Activated T-cell treated with anti-CD3 and anti-CD28 coated beads for 1 hour (primary cell): Measurements from ENCODE around the gene TNIP1.

Experiments used
- DNase-seq: peaks from one replicate; pipeline ENCODE4 v3.0.0-alpha.2; 2020; ENCODE audit warnings: low read depth

Gene TNIP1

GRCh38 chr5:151083081-151083676 lies 2.3 kb upstream of the TNIP1 start:
- DNase-seq, result peak; percentile 33

DNA sequence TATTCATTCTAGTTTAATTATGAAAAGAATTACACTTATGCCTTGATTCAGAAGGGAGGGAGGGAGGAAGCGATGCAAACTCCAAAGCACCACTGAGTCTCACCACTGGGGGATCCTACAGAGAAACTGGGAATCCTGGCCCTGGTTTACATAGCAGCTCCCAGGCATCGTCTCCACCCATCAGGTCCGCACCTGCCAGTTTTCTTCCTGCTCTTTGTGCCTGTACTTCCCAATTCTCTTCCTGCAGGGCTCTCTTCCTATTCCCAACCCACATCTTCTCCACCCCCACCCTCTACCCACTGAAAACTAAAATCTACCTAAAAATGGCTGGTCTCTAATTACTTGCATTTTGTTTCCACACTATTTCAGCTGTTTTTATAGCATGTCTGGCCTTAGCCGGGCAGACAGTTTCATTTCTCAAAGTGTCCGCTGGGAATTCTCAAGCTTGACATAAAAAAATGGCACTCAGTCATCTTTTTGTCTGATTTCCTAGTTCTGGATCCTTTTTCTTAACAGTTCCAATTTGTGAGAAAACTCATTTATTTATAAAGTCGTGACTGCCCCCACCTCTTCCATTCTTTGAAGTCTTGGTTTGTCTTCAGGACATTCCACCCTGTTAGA lies 1.6 kb upstream of the TNIP1 start:
- DNase-seq, result no peak

- no peak for DNase-seq
These were observed 822 bp upstream of the TNIP1 start for GRCh38 chr5:151081431-151082281.

DNA sequence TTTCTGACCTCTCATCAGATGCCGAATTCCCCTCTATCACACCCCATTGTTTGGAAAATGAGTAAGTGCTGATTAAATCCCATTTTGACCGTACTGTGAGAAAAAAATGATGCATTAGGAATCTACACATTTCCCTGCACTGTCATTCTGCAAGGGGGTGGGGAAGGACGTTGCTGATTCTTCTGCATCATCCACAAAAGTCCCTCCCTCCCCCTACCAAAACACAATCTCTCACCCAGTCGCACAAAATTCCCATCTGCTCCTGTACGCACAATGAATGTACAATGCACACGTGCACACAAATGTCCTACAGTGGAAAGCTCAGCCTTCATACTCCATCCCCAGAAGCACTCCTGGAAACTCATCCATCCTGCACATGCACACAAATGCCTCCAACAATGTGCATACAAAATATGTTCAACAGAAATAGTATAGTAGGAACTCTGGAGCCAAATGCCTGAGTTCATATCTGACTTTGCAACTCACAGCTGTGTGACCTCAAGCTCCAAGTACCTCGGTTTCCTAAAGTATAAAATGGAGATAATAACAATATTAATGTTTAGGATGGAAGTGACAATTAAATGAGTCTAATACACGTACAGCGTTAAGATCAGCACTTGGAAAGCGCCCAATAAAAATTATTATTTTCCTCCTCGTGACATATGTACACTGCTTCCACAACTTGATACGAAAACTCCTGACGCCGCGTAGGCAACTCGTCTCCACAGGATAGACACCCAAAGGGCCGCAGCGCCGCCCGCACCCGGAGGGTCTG lies 809 bp downstream of the TNIP1 start:
- DNase-seq, result no peak

- peak; percentile 41 for DNase-seq
These were observed 2.2 kb downstream of the TNIP1 start for GRCh38 chr5:151078490-151079262.

DNA sequence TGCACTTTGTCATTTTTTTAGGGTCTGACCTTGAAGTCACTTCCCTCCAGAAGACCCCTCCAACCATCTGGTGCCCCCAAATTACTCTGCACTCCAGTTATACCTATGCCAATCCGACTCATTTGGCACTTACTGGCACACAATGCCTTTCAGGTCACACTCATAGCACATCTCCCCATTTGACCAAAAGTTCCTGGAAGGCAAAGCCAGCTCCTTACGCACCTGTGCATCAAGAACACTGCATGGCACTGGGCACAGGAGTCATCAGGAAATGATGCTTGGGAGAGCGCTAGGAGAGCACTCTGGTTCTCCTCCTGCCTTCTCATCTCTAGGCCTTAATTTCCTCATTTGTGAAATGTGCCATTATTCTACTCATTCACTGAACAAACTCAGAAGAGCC lies 2.9 kb downstream of the TNIP1 start:
- no peak for DNase-seq

DNA sequence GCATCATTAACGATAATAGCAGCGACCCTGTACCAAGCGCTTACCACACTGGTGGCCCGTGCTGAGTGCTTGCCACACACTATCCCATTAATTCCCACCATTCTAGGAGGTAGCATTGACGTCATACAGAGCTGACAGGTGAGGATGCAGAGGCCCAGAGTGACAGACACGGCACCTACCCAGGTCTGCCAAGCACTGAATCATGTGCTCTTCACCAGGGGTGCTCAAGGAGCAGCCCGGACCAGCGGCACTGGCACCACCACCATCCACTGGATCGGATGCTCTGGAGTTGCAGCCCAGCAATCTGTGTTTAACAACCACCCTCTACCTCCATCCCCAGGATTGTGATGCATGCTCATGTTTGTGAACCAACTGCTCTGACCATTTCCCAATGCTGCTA lies 3.4 kb downstream of the TNIP1 start:
- no peak for DNase-seq

DNA sequence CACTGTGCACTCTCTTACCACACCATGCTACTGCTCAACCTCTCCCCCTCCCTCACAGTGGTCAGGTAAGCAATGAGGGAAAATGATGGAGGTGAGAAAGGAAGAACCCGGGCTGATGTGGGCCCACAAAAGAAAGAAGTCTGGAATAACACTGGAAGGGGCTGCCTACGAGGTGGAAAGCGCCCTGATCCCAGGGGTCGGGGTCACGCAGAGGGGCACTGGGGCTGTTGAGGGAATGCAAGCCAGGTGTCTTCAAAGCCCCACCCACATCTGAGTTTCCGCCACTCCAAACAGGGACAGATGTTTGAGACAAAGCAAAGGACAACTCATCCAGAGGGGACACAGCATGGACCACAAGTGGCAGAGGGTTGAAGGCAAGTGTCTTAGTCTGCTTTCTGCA lies 4.2 kb downstream of the TNIP1 start:
- DNase-seq, result no peak

- no peak for DNase-seq
These were observed 5.0 kb downstream of the TNIP1 start for GRCh38 chr5:151075698-151076331.

DNA sequence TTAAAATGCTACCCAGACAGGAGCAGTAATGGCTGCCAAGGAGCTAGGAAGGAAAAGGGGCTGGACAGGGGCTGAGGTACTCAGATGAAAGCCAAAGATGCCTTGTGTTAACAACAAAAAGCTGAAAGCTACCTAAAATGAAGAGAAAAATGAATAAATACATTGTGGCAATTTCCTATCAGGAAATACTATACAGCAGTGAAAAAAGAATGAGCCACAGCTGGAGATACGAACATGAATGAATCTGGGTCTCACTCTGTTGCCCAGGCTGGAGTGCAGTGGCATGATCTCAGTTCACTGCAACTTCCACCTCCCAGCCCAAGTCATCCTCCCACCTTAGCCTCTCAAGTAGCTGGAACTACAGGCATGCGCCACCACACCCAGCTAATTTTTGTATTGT lies 6.3 kb downstream of the TNIP1 start:
- DNase-seq, result no peak

- DNase-seq, result no peak
These were observed 7.6 kb downstream of the TNIP1 start for GRCh38 chr5:151073280-151073679.

DNA sequence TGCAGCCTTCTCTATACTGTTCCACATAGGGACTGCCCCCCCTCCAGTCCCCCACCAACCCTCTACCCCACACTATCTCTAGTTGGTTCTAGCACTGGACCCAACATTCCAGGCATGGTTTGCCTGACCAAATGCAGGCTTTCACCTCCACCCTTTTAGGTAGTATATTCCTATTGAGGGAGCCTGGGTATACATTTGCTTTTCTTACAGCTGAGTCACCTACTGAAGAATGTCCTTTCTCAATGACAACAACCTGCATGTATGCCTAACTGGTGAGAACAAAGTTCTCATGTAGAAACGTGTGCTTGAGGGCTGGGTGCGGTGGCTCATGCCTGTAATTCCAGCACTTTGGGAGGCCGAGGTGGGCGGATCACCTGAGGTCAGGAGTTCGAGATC lies 8.2 kb downstream of the TNIP1 start:
- DNase-seq, result no peak

GRCh38 chr5:151071848-151072629 lies 8.8 kb downstream of the TNIP1 start:
- no peak for DNase-seq

DNA sequence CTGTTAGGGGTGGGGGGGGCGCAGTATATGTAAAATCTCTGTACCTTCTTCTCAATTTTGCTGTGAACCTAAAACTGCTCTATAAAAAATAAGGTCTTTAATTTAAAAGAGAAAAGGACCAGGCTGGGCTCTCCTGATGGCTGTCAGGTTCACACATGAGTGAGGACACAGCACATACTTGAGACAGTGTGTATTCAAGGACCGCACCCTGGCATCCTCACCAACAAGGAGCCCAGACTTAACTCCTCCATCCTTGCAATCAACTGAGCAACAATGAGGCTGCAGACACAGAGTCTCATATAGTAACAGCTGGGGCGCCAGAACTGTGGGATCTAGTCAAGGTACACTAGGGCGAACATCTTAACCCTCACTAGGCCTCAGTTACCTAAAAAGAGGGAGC lies 9.8 kb downstream of the TNIP1 start:
- no peak for DNase-seq

DNA sequence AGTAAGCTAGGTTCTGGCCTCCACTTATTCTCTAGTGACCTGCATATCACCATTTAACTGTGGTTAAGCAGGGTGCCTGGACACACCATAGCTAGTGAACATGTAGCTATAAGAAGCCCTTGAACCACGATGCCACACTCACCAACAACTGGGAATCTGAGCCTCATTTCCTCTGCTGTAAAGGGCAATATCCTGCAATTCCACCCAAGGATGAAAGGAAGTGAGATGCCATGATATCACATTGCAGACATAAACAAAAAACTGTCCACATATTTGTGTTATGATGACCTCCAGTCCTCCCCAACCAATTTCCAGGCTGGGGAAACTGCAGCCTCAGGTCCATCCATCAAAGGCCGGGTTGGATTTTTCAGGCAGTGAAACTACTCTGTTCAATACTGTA lies 10.4 kb downstream of the TNIP1 start:
- no peak for DNase-seq

DNA sequence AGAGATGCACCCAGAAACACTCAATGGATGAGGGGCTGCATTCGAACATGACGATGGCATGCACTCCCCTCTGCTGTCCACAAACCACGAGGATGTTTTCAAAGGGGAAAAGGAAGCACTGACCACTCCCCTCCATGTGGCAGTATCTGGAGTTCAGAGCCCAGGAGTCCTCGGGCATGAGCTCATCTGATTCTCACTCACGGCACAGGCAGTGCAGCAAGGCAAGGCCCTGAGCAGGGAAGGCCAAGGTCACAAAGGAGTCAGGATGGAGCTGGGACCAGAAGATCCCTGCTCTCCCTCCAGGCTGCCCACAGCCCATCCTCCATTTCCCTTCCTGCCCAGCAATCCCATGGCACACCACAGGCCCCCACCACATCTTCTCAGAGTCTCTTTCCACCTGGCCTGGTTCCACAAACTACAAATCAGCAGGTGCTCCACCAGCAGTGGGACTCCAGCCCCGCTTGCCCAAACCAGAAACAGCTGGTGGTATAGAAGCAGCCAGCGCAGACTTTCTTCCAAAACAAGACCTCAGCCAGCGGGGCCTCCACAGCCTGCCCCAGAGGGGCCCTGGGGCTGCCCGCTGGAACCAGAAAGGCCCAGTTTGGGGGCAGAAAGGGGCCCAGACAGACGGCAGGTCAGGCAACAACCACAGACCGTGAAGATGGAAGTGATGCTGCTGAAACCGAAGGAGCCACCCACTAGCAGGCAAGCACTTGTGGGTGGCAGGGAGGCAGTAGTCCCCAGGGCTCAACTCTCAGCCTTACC lies 12.2 kb downstream of the TNIP1 start:
- no peak for DNase-seq

GRCh38 chr5:151067632-151068432 lies 13.0 kb downstream of the TNIP1 start:
- DNase-seq, result no peak

DNA sequence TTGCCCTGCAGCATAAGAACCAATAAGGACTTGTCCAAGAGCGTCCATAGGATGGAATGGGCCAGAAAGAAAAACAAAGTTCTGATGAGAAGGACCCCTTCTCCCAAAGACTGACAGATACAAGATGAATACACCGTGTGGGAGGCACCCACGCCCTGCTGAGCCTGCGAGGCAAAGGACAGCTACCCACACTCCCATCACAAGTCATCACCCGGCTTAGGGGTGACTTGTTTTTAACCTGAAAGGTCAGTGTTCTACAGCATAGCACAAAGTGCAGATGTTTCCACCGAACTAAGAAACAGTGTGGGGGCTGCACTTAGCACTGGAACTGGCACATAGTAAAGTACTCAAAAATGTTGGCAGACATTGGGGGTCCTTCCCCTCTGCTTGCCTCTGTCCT lies 13.9 kb downstream of the TNIP1 start:
- DNase-seq, result no peak

DNA sequence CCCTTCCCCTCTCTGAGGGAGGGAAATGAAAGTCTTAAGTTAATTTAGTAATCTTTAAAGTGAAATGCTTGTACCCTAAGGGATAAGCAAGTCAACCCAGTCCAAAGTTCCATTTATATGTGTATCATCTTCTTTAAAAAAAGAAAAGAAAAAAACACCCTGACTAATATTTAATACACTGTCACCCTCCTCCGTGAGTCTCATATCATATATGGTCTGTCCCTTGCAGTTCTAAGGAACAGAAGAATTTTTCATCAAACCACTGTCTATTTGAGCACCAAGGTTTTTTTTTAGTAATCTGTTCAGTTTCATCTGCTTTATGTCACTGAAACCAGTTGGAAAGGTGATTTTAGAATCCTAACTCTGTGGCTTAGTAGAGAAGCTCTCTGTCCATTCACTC lies 15.2 kb downstream of the TNIP1 start:
- no peak for DNase-seq
